ENCODE results near the gene TMEM140. TPM values are rescaled to one million over a fixed set of nuclear protein-coding genes. Genes with fewer than 3 reads are reported as not detected.

TMEM140 gene
- total and polyA plus RNA-seq, 9 of the 15 experiments (the other 6 are each of a cell fraction or from before 2014, with no cell fraction given), result 0.03 to 0.82 (median 0.23) TPM

- TF ChIP-seq PHF20 (IDR thresholded peaks at IDR 0.05; ENCODE audit: partially characterized antibody) (peak; percentile 85), LCOR (CRISPR knock-in tag; IDR thresholded peaks at IDR 0.05) (peak; percentile 59), HDAC2 (IDR thresholded peaks at IDR 0.05) (no peak), ERF (CRISPR knock-in tag; IDR thresholded peaks at IDR 0.05) (peak; percentile 23; the same call in 1 of the 2 replicates), ELK3 (CRISPR knock-in tag; IDR thresholded peaks at IDR 0.05) (no peak), RCOR1 (IDR thresholded peaks at IDR 0.05; ENCODE audit: borderline replicate concordance in 1 of 2, low read depth in 2 of 2, low read length in 2 of 2) (peak in 1 of 2 experiments; percentile 13; a peak in 1 of 4 replicates), RBM15 (IDR thresholded peaks at IDR 0.05; ENCODE audit: insufficient read depth, low read length) (no peak), FOXP4 (CRISPR knock-in tag; IDR thresholded peaks at IDR 0.05; ENCODE audit: borderline replicate concordance) (no peak), ZNF197 (CRISPR knock-in tag; IDR thresholded peaks at IDR 0.05; ENCODE audit: low read depth) (no peak), FOXK1 (CRISPR knock-in tag; IDR thresholded peaks at IDR 0.05; ENCODE audit: borderline replicate concordance) (no peak)
- TF ChIP-seq, protein P1, sequence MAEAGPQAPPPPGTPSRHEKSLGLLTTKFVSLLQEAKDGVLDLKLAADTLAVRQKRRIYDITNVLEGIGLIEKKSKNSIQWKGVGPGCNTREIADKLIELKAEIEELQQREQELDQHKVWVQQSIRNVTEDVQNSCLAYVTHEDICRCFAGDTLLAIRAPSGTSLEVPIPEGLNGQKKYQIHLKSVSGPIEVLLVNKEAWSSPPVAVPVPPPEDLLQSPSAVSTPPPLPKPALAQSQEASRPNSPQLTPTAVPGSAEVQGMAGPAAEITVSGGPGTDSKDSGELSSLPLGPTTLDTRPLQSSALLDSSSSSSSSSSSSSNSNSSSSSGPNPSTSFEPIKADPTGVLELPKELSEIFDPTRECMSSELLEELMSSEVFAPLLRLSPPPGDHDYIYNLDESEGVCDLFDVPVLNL (CRISPR knock-in tag; IDR thresholded peaks at IDR 0.05; ENCODE audit: low read depth), result no peak; the same call in 1 of the 2 replicates
- TF ChIP-seq, protein P2, sequence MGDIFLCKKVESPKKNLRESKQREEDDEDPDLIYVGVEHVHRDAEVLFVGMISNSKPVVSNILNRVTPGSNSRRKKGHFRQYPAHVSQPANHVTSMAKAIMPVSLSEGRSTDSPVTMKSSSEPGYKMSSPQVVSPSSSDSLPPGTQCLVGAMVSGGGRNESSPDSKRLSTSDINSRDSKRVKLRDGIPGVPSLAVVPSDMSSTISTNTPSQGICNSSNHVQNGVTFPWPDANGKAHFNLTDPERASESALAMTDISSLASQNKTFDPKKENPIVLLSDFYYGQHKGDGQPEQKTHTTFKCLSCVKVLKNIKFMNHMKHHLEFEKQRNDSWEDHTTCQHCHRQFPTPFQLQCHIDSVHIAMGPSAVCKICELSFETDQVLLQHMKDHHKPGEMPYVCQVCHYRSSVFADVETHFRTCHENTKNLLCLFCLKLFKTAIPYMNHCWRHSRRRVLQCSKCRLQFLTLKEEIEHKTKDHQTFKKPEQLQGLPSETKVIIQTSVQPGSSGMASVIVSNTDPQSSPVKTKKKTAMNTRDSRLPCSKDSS (IDR thresholded peaks at IDR 0.05; ENCODE audit: low read depth, partially characterized antibody), result no peak
- TF ChIP-seq, protein P3, sequence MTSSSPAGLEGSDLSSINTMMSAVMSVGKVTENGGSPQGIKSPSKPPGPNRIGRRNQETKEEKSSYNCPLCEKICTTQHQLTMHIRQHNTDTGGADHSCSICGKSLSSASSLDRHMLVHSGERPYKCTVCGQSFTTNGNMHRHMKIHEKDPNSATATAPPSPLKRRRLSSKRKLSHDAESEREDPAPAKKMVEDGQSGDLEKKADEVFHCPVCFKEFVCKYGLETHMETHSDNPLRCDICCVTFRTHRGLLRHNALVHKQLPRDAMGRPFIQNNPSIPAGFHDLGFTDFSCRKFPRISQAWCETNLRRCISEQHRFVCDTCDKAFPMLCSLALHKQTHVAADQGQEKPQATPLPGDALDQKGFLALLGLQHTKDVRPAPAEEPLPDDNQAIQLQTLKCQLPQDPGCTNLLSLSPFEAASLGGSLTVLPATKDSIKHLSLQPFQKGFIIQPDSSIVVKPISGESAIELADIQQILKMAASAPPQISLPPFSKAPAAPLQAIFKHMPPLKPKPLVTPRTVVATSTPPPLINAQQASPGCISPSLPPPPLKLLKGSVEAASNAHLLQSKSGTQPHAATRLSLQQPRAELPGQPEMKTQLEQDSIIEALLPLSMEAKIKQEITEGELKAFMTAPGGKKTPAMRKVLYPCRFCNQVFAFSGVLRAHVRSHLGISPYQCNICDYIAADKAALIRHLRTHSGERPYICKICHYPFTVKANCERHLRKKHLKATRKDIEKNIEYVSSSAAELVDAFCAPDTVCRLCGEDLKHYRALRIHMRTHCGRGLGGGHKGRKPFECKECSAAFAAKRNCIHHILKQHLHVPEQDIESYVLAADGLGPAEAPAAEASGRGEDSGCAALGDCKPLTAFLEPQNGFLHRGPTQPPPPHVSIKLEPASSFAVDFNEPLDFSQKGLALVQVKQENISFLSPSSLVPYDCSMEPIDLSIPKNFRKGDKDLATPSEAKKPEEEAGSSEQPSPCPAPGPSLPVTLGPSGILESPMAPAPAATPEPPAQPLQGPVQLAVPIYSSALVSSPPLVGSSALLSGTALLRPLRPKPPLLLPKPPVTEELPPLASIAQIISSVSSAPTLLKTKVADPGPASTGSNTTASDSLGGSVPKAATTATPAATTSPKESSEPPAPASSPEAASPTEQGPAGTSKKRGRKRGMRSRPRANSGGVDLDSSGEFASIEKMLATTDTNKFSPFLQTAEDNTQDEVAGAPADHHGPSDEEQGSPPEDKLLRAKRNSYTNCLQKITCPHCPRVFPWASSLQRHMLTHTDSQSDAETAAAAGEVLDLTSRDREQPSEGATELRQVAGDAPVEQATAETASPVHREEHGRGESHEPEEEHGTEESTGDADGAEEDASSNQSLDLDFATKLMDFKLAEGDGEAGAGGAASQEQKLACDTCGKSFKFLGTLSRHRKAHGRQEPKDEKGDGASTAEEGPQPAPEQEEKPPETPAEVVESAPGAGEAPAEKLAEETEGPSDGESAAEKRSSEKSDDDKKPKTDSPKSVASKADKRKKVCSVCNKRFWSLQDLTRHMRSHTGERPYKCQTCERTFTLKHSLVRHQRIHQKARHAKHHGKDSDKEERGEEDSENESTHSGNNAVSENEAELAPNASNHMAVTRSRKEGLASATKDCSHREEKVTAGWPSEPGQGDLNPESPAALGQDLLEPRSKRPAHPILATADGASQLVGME (CRISPR knock-in tag; IDR thresholded peaks at IDR 0.05), result peak; percentile 57
These were observed 63.5 kb downstream of the TMEM140 start, which contains the start of gene WDR91 (continued) for GRCh38 chr7:135211179-135211945.

Measured in K562 (cell line).